ENCODE measurements around the gene CBL. TPM values are rescaled to one million over a fixed set of nuclear protein-coding genes. Genes with fewer than 3 reads are reported as not detected.

CBL gene
- total RNA-seq, 1 donor from 2014 or later, result 46.6 TPM

- H4K20me1 ChIP-seq (ENCODE audit: insufficient read depth, low read length), result peaks cover 1% of the 10 kb centered on the region
- no peaks in the 10 kb centered on the region for H3K9me3 ChIP-seq (ENCODE audit: insufficient read depth, low read depth, low read length)
- H3K9ac ChIP-seq (ENCODE audit: low read length), result peak overlapping the region; percentile 73
- H3K36me3 Mint-ChIP-seq (ENCODE audit: low read depth, unreplicated experiment), result no peaks in the 10 kb centered on the region
- peak overlapping the region; percentile 49 for H3K4me3 ChIP-seq (ENCODE audit: insufficient read depth, low read depth, low read length)
- H3K27ac Mint-ChIP-seq (ENCODE audit: unreplicated experiment), result peak overlapping the region; percentile 87
- H3K4me2 ChIP-seq (ENCODE audit: low read length), result peak overlapping the region; percentile 85
- no peak for TF ChIP-seq EZH2 (IDR thresholded peaks at IDR 0.05; ENCODE audit: insufficient read depth, low read length)
- no peak for TF ChIP-seq CTCF (IDR thresholded peaks at IDR 0.05; ENCODE audit: insufficient read depth, low read depth, low read length)
- no peaks in the 10 kb centered on the region for H3K36me3 ChIP-seq (ENCODE audit: insufficient read depth, low read length)
- H3K9me3 Mint-ChIP-seq (ENCODE audit: unreplicated experiment), result no peaks in the 10 kb centered on the region
- H2AFZ ChIP-seq (ENCODE audit: low read depth, low read length), result peak overlapping the region; percentile 82
- H3K27me3 Mint-ChIP-seq (ENCODE audit: low read depth, unreplicated experiment), result no peaks in the 10 kb centered on the region
- no peaks in the 10 kb centered on the region for H3K27me3 ChIP-seq (ENCODE audit: insufficient read depth, low read length)
- H3K79me2 ChIP-seq (ENCODE audit: insufficient read depth, low read length), result peaks cover 9% of the 10 kb centered on the region
- H3K4me3 Mint-ChIP-seq (ENCODE audit: unreplicated experiment), result peak overlapping the region; percentile 63
- no peak for FAIRE-seq
- H3K4me1 ChIP-seq (ENCODE audit: insufficient read depth, low read length), result peaks cover 46% of the 10 kb centered on the region
- peak; percentile 48 for DNase-seq (ENCODE audit: low read depth)
- H3K27ac ChIP-seq (ENCODE audit: low read depth, low read length), result peak overlapping the region; percentile 37
- peaks cover 22% of the 10 kb centered on the region for H3K4me1 Mint-ChIP-seq (ENCODE audit: low read depth, unreplicated experiment)
These were observed 114.8 kb downstream of the CBL start for GRCh38 chr11:119320776-119321524.

GRCh38 chr11:119322360-119322739, 116.2 kb downstream of the CBL start:
- H3K36me3 Mint-ChIP-seq (ENCODE audit: low read depth, unreplicated experiment), result no peaks in the 10 kb centered on the region
- TF ChIP-seq EZH2 (IDR thresholded peaks at IDR 0.05; ENCODE audit: insufficient read depth, low read length) (no peak), CTCF (IDR thresholded peaks at IDR 0.05; ENCODE audit: insufficient read depth, low read depth, low read length) (peak; percentile 11)
- Histone ChIP-seq H2AFZ (ENCODE audit: low read depth, low read length) (no peak overlapping the region), H3K9ac (ENCODE audit: low read length) (no peak overlapping the region), H3K4me1 (ENCODE audit: insufficient read depth, low read length) (peaks cover 38% of the 10 kb centered on the region), H3K4me3 (ENCODE audit: insufficient read depth, low read depth, low read length) (no peak overlapping the region), H3K27me3 (ENCODE audit: insufficient read depth, low read length) (no peaks in the 10 kb centered on the region), H3K27ac (ENCODE audit: low read depth, low read length) (no peak overlapping the region), H3K36me3 (ENCODE audit: insufficient read depth, low read length) (no peaks in the 10 kb centered on the region), H3K79me2 (ENCODE audit: insufficient read depth, low read length) (no peaks in the 10 kb centered on the region), H3K4me2 (ENCODE audit: low read length) (no peak overlapping the region), H4K20me1 (ENCODE audit: insufficient read depth, low read length) (no peaks in the 10 kb centered on the region), H3K9me3 (ENCODE audit: insufficient read depth, low read depth, low read length) (no peaks in the 10 kb centered on the region)
- DNase-seq (ENCODE audit: low read depth) (no peak), FAIRE-seq (no peak)
- no peaks in the 10 kb centered on the region for H3K27me3 Mint-ChIP-seq (ENCODE audit: low read depth, unreplicated experiment)
- H3K9me3 Mint-ChIP-seq (ENCODE audit: unreplicated experiment), result no peaks in the 10 kb centered on the region
- H3K4me3 Mint-ChIP-seq (ENCODE audit: unreplicated experiment), result no peak overlapping the region
- H3K4me1 Mint-ChIP-seq (ENCODE audit: low read depth, unreplicated experiment), result peaks cover 22% of the 10 kb centered on the region
- H3K27ac Mint-ChIP-seq (ENCODE audit: unreplicated experiment), result no peak overlapping the region

DNA sequence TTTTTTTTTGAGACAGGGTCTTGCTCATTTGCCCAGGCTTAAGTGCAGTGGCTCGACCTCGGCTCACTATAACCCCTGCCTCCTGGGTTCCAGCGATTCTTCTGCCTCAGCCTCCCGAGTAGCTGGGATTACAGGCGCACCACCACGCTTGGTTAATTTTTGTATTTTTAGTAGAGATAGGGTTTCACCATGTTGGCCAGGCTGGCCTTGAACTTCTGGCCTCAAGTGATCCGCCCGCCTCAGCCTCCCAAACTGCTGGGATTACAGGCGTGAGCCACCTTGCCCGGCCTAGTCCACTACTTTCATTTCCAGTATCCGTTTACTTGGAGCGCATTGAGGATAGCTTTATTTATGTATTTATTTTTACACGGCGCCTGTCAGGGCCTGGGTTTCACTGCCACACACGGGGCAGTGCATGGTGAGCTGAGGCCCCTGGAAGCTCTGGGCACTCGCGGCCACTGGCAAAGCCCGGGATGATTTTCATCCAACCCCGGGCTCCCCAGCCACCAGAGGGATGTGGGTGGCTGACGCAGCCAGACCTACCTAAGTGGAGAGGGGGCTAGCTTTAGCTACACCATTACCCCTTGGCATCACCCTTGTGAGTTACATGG, 116.9 kb downstream of the CBL start:
- H3K9ac ChIP-seq (ENCODE audit: low read length), result no peak overlapping the region
- H3K9me3 ChIP-seq (ENCODE audit: insufficient read depth, low read depth, low read length), result no peaks in the 10 kb centered on the region
- Mint-ChIP-seq H3K27me3 (ENCODE audit: low read depth, unreplicated experiment) (no peaks in the 10 kb centered on the region), H3K27ac (ENCODE audit: unreplicated experiment) (no peak overlapping the region), H3K4me3 (ENCODE audit: unreplicated experiment) (peak overlapping the region; percentile 29), H3K4me1 (ENCODE audit: low read depth, unreplicated experiment) (peaks cover 18% of the 10 kb centered on the region), H3K36me3 (ENCODE audit: low read depth, unreplicated experiment) (no peaks in the 10 kb centered on the region), H3K9me3 (ENCODE audit: unreplicated experiment) (no peaks in the 10 kb centered on the region)
- H3K4me2 ChIP-seq (ENCODE audit: low read length), result no peak overlapping the region
- no peak overlapping the region for H3K4me3 ChIP-seq (ENCODE audit: insufficient read depth, low read depth, low read length)
- peaks cover 32% of the 10 kb centered on the region for H3K4me1 ChIP-seq (ENCODE audit: insufficient read depth, low read length)
- H3K79me2 ChIP-seq (ENCODE audit: insufficient read depth, low read length), result no peaks in the 10 kb centered on the region
- H3K36me3 ChIP-seq (ENCODE audit: insufficient read depth, low read length), result no peaks in the 10 kb centered on the region
- H4K20me1 ChIP-seq (ENCODE audit: insufficient read depth, low read length), result no peaks in the 10 kb centered on the region
- FAIRE-seq, result no peak
- no peak overlapping the region for H2AFZ ChIP-seq (ENCODE audit: low read depth, low read length)
- H3K27me3 ChIP-seq (ENCODE audit: insufficient read depth, low read length), result no peaks in the 10 kb centered on the region
- no peak for DNase-seq (ENCODE audit: low read depth)
- H3K27ac ChIP-seq (ENCODE audit: low read depth, low read length), result no peak overlapping the region
- TF ChIP-seq EZH2 (IDR thresholded peaks at IDR 0.05; ENCODE audit: insufficient read depth, low read length) (no peak), CTCF (IDR thresholded peaks at IDR 0.05; ENCODE audit: insufficient read depth, low read depth, low read length) (no peak)

Measured in astrocyte (in vitro differentiated cells and primary cell).